ENCODE data around the gene ALG8.
A peak's percentile ranks its signal among the peaks of the same experiment; 100 is the strongest.

ALG8 gene

GRCh38 chr11:78160557-78160956 lies 21.1 kb upstream of the ALG8 start:
- DNase-seq (ENCODE audit: low spot score) = no peak

GRCh38 chr11:78158987-78159652 lies 19.7 kb upstream of the ALG8 start:
- DNase-seq (ENCODE audit: low spot score) = peak; percentile 51

GRCh38 chr11:78156127-78156844 lies 16.9 kb upstream of the ALG8 start:
- no peak for DNase-seq (ENCODE audit: low spot score)

GRCh38 chr11:78151804-78152203 lies 12.4 kb upstream of the ALG8 start:
- DNase-seq (ENCODE audit: low spot score) = no peak

GRCh38 chr11:78150754-78151153 lies 11.3 kb upstream of the ALG8 start:
- DNase-seq (ENCODE audit: low spot score) = no peak

- DNase-seq (ENCODE audit: low spot score) = no peak
Measured at GRCh38 chr11:78150346-78150745, 10.9 kb upstream of the ALG8 start.

GRCh38 chr11:78149646-78150045 lies 10.2 kb upstream of the ALG8 start:
- peak; percentile 76 for DNase-seq (ENCODE audit: low spot score)

GRCh38 chr11:78147807-78148206 lies 8.4 kb upstream of the ALG8 start:
- DNase-seq (ENCODE audit: low spot score) = no peak

GRCh38 chr11:78145511-78146025 lies 6.1 kb upstream of the ALG8 start:
- no peak for DNase-seq (ENCODE audit: low spot score)

GRCh38 chr11:78140392-78141077 lies 1.1 kb upstream of the ALG8 start:
- DNase-seq (ENCODE audit: low spot score) = no peak

- peak; percentile 41 for DNase-seq (ENCODE audit: low spot score)
Measured at GRCh38 chr11:78138694-78139421, 568 bp downstream of the ALG8 start.

GRCh38 chr11:78138291-78138690 lies 1.1 kb downstream of the ALG8 start:
- DNase-seq (ENCODE audit: low spot score) = no peak

GRCh38 chr11:78132475-78132874 lies 7.0 kb downstream of the ALG8 start:
- no peak for DNase-seq (ENCODE audit: low spot score)

- peak; percentile 54 for DNase-seq (ENCODE audit: low spot score)
Measured at GRCh38 chr11:78131956-78132355, 7.5 kb downstream of the ALG8 start.

GRCh38 chr11:78127403-78127802 lies 12.0 kb downstream of the ALG8 start:
- no peak for DNase-seq (ENCODE audit: low spot score)

- DNase-seq (ENCODE audit: low spot score) = no peak
Measured at GRCh38 chr11:78112582-78113275, 26.7 kb downstream of the ALG8 start.

- DNase-seq (ENCODE audit: low spot score) = no peak
Measured at GRCh38 chr11:78111298-78111697, 28.1 kb downstream of the ALG8 start.

GRCh38 chr11:78110830-78111229 lies 28.6 kb downstream of the ALG8 start:
- no peak for DNase-seq (ENCODE audit: low spot score)

- no peak for DNase-seq (ENCODE audit: low spot score)
Measured at GRCh38 chr11:78110351-78110750, 29.1 kb downstream of the ALG8 start.

- no peak for DNase-seq (ENCODE audit: low spot score)
Measured at GRCh38 chr11:78109081-78110015, 30.1 kb downstream of the ALG8 start.
